Brain microvascular endothelial cell (primary cell): Measurements from ENCODE around the gene SELENOO.

Experiments
- DNase-seq: peaks from one replicate; pipeline ENCODE4 v3.0.0-alpha.2; 2020
- H3K27ac ChIP-seq: fragments of 250-450 bp; sonication (Bioruptor Pico); 2 replicates; pipeline ENCODE4 v1.5.1; 2020; ENCODE audit warnings: mild to moderate bottlenecking, moderate library complexity
- H3K27me3 ChIP-seq: fragments of 250-450 bp; sonication (Bioruptor Pico); replicated peaks from 2 replicates; pipeline ENCODE4 v1.5.1; 2020; ENCODE audit warnings: mild to moderate bottlenecking
- H3K36me3 ChIP-seq: fragments of 250-450 bp; sonication (Bioruptor Pico); replicated peaks from 2 replicates; pipeline ENCODE4 v1.5.1; 2020; ENCODE audit warnings: mild to moderate bottlenecking
- H3K4me3 ChIP-seq: 2 replicates; pipeline ENCODE4 v1.5.1; 2011; ENCODE audit warnings: low read depth, mild to moderate bottlenecking, control low read depth, low read length, moderate library complexity
- in situ Hi-C: cut with HindIII; loops from 2 replicates; pipeline ENCODE4 v1.10.0; 2017; ENCODE audit warnings: low sequenced_read_pairs, low pct_ligation_motif_present
- TF ChIP-seq, protein P1 (sequence below): IDR thresholded peaks from 2 replicates; pipeline ENCODE4 v1.5.1; 2011; ENCODE audit warnings: low read depth, mild to moderate bottlenecking, moderate library complexity, low read length, control low read depth, inconsistent platforms; ENCODE audit errors: missing control alignments

The SELENOO gene

DNA sequence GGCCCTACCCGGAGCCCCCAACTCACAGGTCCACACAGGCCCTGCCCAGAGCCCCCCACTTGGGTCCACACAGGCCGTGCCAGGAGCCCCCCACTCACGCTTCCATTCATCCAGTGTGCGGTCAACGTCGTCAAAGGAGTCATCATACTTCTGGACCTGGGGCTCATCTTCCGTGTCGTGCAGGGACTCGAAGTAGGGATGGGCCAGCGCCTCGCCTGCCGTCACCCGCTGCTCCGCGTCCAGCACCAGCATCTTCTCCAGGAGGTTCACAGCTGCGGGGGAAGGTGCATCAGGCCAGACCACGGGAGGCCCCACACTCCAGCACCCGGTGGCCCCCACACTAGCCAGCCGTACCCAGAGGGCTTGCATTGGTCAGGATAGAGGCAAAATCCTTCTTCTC lies 54.3 kb downstream of the SELENOO start:
- DNase-seq = no peak
- Histone ChIP-seq H3K27me3 (no peaks in the 10 kb centered on the region), H3K4me3 (no peak overlapping the region), H3K36me3 (peaks cover 9% of the 10 kb centered on the region), H3K27ac (no peak overlapping the region)
- in situ Hi-C loops = no loop called here
- TF ChIP-seq, protein P1, sequence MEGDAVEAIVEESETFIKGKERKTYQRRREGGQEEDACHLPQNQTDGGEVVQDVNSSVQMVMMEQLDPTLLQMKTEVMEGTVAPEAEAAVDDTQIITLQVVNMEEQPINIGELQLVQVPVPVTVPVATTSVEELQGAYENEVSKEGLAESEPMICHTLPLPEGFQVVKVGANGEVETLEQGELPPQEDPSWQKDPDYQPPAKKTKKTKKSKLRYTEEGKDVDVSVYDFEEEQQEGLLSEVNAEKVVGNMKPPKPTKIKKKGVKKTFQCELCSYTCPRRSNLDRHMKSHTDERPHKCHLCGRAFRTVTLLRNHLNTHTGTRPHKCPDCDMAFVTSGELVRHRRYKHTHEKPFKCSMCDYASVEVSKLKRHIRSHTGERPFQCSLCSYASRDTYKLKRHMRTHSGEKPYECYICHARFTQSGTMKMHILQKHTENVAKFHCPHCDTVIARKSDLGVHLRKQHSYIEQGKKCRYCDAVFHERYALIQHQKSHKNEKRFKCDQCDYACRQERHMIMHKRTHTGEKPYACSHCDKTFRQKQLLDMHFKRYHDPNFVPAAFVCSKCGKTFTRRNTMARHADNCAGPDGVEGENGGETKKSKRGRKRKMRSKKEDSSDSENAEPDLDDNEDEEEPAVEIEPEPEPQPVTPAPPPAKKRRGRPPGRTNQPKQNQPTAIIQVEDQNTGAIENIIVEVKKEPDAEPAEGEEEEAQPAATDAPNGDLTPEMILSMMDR = no peak

DNA sequence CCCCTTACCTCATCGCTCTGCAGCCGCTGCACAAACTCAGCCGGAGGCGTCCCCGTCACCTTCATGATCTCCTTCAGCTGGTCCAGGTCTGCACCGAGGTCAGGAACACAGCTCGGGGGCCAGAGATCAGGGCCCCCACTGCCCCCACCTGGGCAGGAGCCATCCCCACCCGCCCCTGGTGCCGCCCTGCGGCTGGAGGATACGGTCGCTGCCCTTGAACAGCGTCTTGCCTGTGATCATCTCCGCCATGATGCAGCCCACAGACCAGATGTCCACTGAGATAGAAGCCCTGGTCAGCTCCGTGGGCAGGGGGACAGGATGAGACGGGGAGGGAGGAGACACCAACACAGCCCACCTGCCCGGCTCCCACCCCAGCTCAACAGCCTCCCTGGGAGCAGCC lies 54.8 kb downstream of the SELENOO start:
- no peaks in the 10 kb centered on the region for H3K27me3 ChIP-seq

DNA sequence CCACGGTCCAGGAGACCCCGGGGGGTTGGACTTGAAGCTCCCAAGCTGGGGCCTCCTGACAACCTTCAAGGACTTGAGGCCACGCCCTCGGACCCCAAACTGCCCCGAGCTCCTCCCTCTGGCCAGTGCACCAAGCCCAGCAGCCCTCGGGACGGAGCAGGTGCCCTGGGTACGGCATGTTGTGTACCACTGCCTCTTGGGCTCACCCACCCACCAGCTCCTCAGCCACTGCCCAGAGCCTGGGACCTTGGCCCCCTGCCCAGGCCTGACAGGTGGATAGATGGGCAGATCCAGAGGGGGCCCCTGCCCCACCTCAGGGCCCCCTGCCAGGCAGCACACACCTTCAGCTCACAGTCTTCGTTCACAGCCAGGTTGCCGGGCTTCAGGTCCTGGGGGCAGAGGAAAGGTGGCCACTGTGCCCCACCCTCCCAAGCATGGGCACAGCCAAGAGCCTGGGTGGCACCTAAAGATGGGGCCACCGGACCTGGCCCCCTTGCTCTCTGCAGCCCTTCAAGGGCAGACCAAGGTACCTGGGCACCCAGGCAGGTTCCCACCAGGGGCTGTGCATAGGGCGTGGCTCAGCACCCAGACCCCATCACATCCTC lies 55.5 kb downstream of the SELENOO start:
- in situ Hi-C loops = no loop called here
- H3K36me3 ChIP-seq = peaks cover 9% of the 10 kb centered on the region
- DNase-seq = no peak

More for the DNA sequence above, 54.8 kb downstream of the SELENOO start:
- Histone ChIP-seq H3K27ac (no peak overlapping the region), H3K36me3 (peaks cover 9% of the 10 kb centered on the region), H3K4me3 (no peak overlapping the region)
- DNase-seq = no peak
- TF ChIP-seq, protein P1 = no peak
- in situ Hi-C loops = no loop called here

DNA sequence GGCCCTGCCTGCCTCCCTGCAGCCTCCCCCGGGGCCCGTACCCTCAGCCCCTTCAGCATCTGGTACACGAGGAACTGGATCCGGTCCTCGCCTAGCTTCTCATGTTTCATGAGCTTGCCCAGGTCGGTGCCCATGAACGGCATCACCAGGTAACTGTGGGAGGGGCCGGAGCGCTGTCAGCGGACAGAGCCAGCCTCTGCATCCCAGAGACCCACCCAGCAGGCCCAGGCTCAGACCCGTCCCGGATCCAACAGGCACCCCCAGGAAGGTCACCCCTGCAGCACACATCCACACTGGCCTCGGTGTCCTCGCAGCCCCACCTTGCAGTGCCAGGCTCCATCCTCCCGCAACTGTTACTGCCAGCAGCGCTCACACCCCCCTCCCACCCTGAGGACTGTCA lies 56.2 kb downstream of the SELENOO start:
- in situ Hi-C loops = no loop called here
- H3K4me3 ChIP-seq = no peak overlapping the region
- H3K27ac ChIP-seq = no peak overlapping the region
- DNase-seq = no peak
- H3K36me3 ChIP-seq = peaks cover 9% of the 10 kb centered on the region
- TF ChIP-seq, protein P1 = no peak
- no peaks in the 10 kb centered on the region for H3K27me3 ChIP-seq

More for the DNA sequence above, 55.5 kb downstream of the SELENOO start:
- Histone ChIP-seq H3K4me3 (no peak overlapping the region), H3K27ac (no peak overlapping the region), H3K27me3 (no peaks in the 10 kb centered on the region)
- TF ChIP-seq, protein P1 = no peak

DNA sequence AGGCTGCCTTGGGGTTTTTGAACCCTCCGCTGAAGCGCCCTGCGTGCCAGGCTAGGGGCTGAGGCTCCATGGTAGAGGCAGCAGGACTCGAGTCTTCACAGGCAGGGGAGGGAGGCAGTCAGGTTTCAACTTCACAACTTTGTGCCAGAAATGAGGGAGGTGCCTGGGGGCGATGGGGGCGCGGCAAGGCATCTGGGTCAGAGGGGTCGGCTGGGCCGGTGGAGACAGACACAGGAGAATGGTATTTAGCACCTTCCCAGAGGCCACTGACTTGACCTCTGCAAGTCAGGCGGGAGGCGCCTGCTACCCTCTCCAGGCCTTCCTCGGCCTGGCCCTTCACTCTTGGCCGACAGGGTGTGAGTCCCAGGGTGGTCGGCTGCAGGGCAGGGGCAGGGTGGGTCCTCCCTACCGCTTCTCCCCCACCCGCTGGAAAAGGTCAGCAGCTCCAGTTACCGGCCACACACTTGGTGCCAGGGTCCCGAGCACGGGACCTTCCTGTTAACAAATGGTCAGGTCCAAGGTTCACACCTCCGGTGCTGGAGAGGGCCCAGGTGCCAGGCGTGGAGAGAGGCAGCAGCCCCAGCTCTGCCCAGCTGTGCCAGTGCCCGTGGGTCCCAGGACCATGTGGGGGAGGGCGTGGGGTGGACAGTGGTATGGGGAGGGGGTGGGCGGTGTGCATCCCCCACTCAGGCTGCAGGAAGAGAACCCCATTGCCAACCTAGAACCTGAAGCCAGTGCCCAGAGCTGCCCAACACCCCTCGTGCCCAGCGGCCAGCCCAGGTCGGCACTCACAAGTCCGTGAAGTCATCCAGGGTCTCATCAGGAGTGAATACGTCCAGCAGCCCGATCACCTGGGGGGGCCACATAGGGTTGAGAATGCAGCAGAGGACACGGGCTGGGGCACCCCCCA lies 56.9 kb downstream of the SELENOO start:
- no peaks in the 10 kb centered on the region for H3K27me3 ChIP-seq
- peaks cover 9% of the 10 kb centered on the region for H3K36me3 ChIP-seq
- H3K4me3 ChIP-seq = no peak overlapping the region
- TF ChIP-seq, protein P1 = no peak
- H3K27ac ChIP-seq = no peak overlapping the region
- in situ Hi-C loops = no loop called here
- no peak for DNase-seq
